ENCODE results near the gene SLC22A25.

The SLC22A25 gene

GRCh38 chr11:63243533-63243932, at the start of gene SLC22A25:
Gene SLC22A25, minus strand, starts transcription at chr11:63243599. Its CDS starts 13,947 bp downstream, at chr11:63229652.
- H3K4me1 ChIP-seq (ENCODE audit: control insufficient read depth, insufficient read depth, low read length) = no peaks in the 10 kb centered on the region
- H3K4me3 ChIP-seq (ENCODE audit: low read length in 2 of 2) = no peak within 1 kb of the TSS
- no peak within 1 kb of the TSS for H3K9ac ChIP-seq (ENCODE audit: low read length in 2 of 2)
- H3K9me3 ChIP-seq (ENCODE audit: control insufficient read depth in 2 of 2, low read length in 2 of 2) = peaks cover 0 to 1% of the 10 kb centered on the region in 2 donors
- no peaks in the 10 kb centered on the region for H3K36me3 ChIP-seq (ENCODE audit: control insufficient read depth in 2 of 2, insufficient read depth in 2 of 2, low read length in 2 of 2)
- H3K27ac ChIP-seq (ENCODE audit: low read length) = no peak within 1 kb of the TSS
- H3K27me3 ChIP-seq (ENCODE audit: control insufficient read depth in 1 of 2, insufficient read depth in 2 of 2, low read length in 2 of 2) = no peaks in the 10 kb centered on the region

DNA sequence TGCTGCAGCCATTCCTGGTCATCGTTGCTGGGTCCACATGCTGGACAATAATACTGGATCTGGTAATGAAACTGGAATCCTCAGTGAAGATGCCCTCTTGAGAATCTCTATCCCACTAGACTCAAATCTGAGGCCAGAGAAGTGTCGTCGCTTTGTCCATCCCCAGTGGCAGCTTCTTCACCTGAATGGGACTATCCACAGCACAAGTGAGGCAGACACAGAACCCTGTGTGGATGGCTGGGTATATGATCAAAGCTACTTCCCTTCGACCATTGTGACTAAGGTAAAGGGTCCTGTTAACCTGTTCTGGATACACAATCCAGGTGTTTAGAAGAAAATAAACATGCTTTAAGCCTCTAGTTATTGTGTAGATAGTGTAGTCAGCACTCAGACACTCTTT, 46.9 kb upstream of the SLC22A25 start:
- H3K27ac ChIP-seq (ENCODE audit: low read length) = no peak overlapping the region
- no peak overlapping the region for H3K9ac ChIP-seq (ENCODE audit: low read length in 2 of 2)
- H3K9me3 ChIP-seq (ENCODE audit: control insufficient read depth in 2 of 2, low read length in 2 of 2) = peaks cover 0 to 2% of the 10 kb centered on the region in 2 donors
- H3K4me3 ChIP-seq (ENCODE audit: low read length in 2 of 2) = no peak overlapping the region
- no peaks in the 10 kb centered on the region for H3K4me1 ChIP-seq (ENCODE audit: control insufficient read depth, insufficient read depth, low read length)
- no peaks in the 10 kb centered on the region for H3K36me3 ChIP-seq (ENCODE audit: control insufficient read depth in 2 of 2, insufficient read depth in 2 of 2, low read length in 2 of 2)
- no peaks in the 10 kb centered on the region for H3K27me3 ChIP-seq (ENCODE audit: control insufficient read depth in 1 of 2, insufficient read depth in 2 of 2, low read length in 2 of 2)

- Histone ChIP-seq H3K27ac (ENCODE audit: low read length) (no peak overlapping the region), H3K4me1 (ENCODE audit: control insufficient read depth, insufficient read depth, low read length) (no peaks in the 10 kb centered on the region), H3K9ac (ENCODE audit: low read length in 2 of 2) (no peak overlapping the region), H3K36me3 (ENCODE audit: control insufficient read depth in 2 of 2, insufficient read depth in 2 of 2, low read length in 2 of 2) (no peaks in the 10 kb centered on the region), H3K27me3 (ENCODE audit: control insufficient read depth in 1 of 2, insufficient read depth in 2 of 2, low read length in 2 of 2) (no peaks in the 10 kb centered on the region), H3K4me3 (ENCODE audit: low read length in 2 of 2) (no peak overlapping the region), H3K9me3 (ENCODE audit: control insufficient read depth in 2 of 2, low read length in 2 of 2) (no peaks in the 10 kb centered on the region)
These were observed 46.3 kb upstream of the SLC22A25 start for GRCh38 chr11:63289658-63290057.

DNA sequence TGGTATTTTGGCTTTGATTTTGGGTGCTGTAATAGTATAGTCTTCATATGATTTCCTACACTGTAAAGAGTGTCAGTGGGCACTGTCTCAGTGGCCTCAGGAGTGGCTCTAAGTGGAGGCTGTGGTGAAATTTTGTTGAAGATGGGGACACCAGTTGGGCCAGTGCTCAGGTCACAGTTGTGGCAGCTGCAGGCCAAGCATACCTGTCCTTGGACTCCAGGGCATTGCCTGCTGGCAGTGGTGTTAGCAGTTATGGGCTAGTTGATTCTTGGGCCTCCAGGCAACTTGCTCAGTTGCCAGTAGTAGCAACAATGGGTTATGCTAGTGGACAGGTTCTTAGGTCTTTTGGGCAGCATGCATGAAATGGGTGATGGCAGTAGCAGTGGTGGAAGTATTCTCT, 39.2 kb upstream of the SLC22A25 start:
- peaks cover 3 to 7% of the 10 kb centered on the region in 2 donors for H3K27me3 ChIP-seq (ENCODE audit: control insufficient read depth in 1 of 2, insufficient read depth in 2 of 2, low read length in 2 of 2)

DNA sequence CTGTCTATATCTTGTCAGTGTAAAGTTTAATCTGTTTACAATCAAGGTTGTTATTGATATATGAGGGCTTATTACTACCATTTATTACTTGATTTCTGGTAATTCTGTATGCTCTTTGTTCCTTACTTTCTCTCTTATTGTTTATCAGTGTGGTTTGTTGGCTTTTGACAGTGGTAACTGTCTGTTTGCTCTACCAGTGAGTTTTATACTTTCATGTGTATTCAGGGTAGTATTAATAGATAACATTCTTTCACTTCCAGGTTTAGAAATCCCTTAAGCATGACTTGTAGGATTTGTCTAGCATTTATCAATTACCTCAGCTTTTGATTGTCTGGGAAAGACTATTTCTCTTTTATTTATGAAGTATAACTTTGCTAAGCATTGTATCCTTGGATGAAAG, 37.5 kb upstream of the SLC22A25 start:
- Histone ChIP-seq H3K4me1 (ENCODE audit: control insufficient read depth, insufficient read depth, low read length) (no peaks in the 10 kb centered on the region), H3K27me3 (ENCODE audit: control insufficient read depth in 1 of 2, insufficient read depth in 2 of 2, low read length in 2 of 2) (peaks cover 3 to 7% of the 10 kb centered on the region in 2 donors), H3K36me3 (ENCODE audit: control insufficient read depth in 2 of 2, insufficient read depth in 2 of 2, low read length in 2 of 2) (no peaks in the 10 kb centered on the region), H3K9ac (ENCODE audit: low read length in 2 of 2) (no peak overlapping the region), H3K27ac (ENCODE audit: low read length) (no peak overlapping the region), H3K4me3 (ENCODE audit: low read length in 2 of 2) (no peak overlapping the region), H3K9me3 (ENCODE audit: control insufficient read depth in 2 of 2, low read length in 2 of 2) (peaks cover 0 to 2% of the 10 kb centered on the region in 2 donors)

More for the DNA sequence above, 39.2 kb upstream of the SLC22A25 start:
- no peaks in the 10 kb centered on the region for H3K4me1 ChIP-seq (ENCODE audit: control insufficient read depth, insufficient read depth, low read length)
- H3K4me3 ChIP-seq (ENCODE audit: low read length in 2 of 2) = no peak overlapping the region
- no peak overlapping the region for H3K27ac ChIP-seq (ENCODE audit: low read length)
- H3K9me3 ChIP-seq (ENCODE audit: control insufficient read depth in 2 of 2, low read length in 2 of 2) = peaks cover 0 to 2% of the 10 kb centered on the region in 2 donors
- no peaks in the 10 kb centered on the region for H3K36me3 ChIP-seq (ENCODE audit: control insufficient read depth in 2 of 2, insufficient read depth in 2 of 2, low read length in 2 of 2)
- no peak overlapping the region for H3K9ac ChIP-seq (ENCODE audit: low read length in 2 of 2)

- Histone ChIP-seq H3K27me3 (ENCODE audit: control insufficient read depth in 1 of 2, insufficient read depth in 2 of 2, low read length in 2 of 2) (no peaks in the 10 kb centered on the region), H3K27ac (ENCODE audit: low read length) (no peak overlapping the region), H3K4me3 (ENCODE audit: low read length in 2 of 2) (no peak overlapping the region)
These were observed 34.0 kb upstream of the SLC22A25 start for GRCh38 chr11:63277345-63277943.

GRCh38 chr11:63274776-63275175, 31.4 kb upstream of the SLC22A25 start:
- Histone ChIP-seq H3K27me3 (ENCODE audit: control insufficient read depth in 1 of 2, insufficient read depth in 2 of 2, low read length in 2 of 2) (no peaks in the 10 kb centered on the region), H3K9me3 (ENCODE audit: control insufficient read depth in 2 of 2, low read length in 2 of 2) (no peaks in the 10 kb centered on the region), H3K27ac (ENCODE audit: low read length) (no peak overlapping the region), H3K9ac (ENCODE audit: low read length in 2 of 2) (no peak overlapping the region), H3K36me3 (ENCODE audit: control insufficient read depth in 2 of 2, insufficient read depth in 2 of 2, low read length in 2 of 2) (no peaks in the 10 kb centered on the region), H3K4me1 (ENCODE audit: control insufficient read depth, insufficient read depth, low read length) (no peaks in the 10 kb centered on the region), H3K4me3 (ENCODE audit: low read length in 2 of 2) (no peak overlapping the region)

More at GRCh38 chr11:63277345-63277943, 34.0 kb upstream of the SLC22A25 start:
- Histone ChIP-seq H3K4me1 (ENCODE audit: control insufficient read depth, insufficient read depth, low read length) (no peaks in the 10 kb centered on the region), H3K9me3 (ENCODE audit: control insufficient read depth in 2 of 2, low read length in 2 of 2) (no peaks in the 10 kb centered on the region), H3K9ac (ENCODE audit: low read length in 2 of 2) (no peak overlapping the region), H3K36me3 (ENCODE audit: control insufficient read depth in 2 of 2, insufficient read depth in 2 of 2, low read length in 2 of 2) (no peaks in the 10 kb centered on the region)

GRCh38 chr11:63273685-63274084, 30.3 kb upstream of the SLC22A25 start:
- Histone ChIP-seq H3K4me1 (ENCODE audit: control insufficient read depth, insufficient read depth, low read length) (no peaks in the 10 kb centered on the region), H3K36me3 (ENCODE audit: control insufficient read depth in 2 of 2, insufficient read depth in 2 of 2, low read length in 2 of 2) (no peaks in the 10 kb centered on the region), H3K9ac (ENCODE audit: low read length in 2 of 2) (no peak overlapping the region), H3K27ac (ENCODE audit: low read length) (no peak overlapping the region), H3K9me3 (ENCODE audit: control insufficient read depth in 2 of 2, low read length in 2 of 2) (no peaks in the 10 kb centered on the region), H3K27me3 (ENCODE audit: control insufficient read depth in 1 of 2, insufficient read depth in 2 of 2, low read length in 2 of 2) (no peaks in the 10 kb centered on the region), H3K4me3 (ENCODE audit: low read length in 2 of 2) (no peak overlapping the region)

DNA sequence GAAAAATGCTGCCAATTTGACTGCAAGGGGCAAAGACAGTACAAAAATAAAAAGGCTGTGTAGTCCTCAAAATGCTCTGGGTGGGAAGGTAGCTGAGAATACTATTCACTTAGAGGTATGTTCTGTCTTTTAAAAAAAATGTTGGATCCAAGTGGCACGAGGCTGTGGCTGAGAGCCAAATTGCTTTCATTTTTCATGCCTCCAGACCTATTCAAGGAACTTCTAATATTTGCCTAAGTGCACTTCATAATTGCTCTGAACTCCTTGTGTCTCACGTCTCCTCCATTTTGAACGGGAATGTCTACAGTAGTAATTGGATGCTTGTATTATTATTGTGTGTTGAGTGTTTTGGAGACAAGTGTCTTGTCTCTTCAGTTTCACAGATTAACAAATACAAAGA, 19.1 kb upstream of the SLC22A25 start:
- Histone ChIP-seq H3K27ac (ENCODE audit: low read length) (no peak overlapping the region), H3K9me3 (ENCODE audit: control insufficient read depth in 2 of 2, low read length in 2 of 2) (no peaks in the 10 kb centered on the region), H3K4me1 (ENCODE audit: control insufficient read depth, insufficient read depth, low read length) (no peaks in the 10 kb centered on the region)

GRCh38 chr11:63251312-63251711, 7.9 kb upstream of the SLC22A25 start:
- Histone ChIP-seq H3K36me3 (ENCODE audit: control insufficient read depth in 2 of 2, insufficient read depth in 2 of 2, low read length in 2 of 2) (no peaks in the 10 kb centered on the region), H3K4me3 (ENCODE audit: low read length in 2 of 2) (no peak overlapping the region), H3K27me3 (ENCODE audit: control insufficient read depth in 1 of 2, insufficient read depth in 2 of 2, low read length in 2 of 2) (no peaks in the 10 kb centered on the region), H3K9ac (ENCODE audit: low read length in 2 of 2) (no peak overlapping the region), H3K27ac (ENCODE audit: low read length) (no peak overlapping the region), H3K4me1 (ENCODE audit: control insufficient read depth, insufficient read depth, low read length) (no peaks in the 10 kb centered on the region), H3K9me3 (ENCODE audit: control insufficient read depth in 2 of 2, low read length in 2 of 2) (no peaks in the 10 kb centered on the region)

More for the DNA sequence above, 19.1 kb upstream of the SLC22A25 start:
- Histone ChIP-seq H3K9ac (ENCODE audit: low read length in 2 of 2) (no peak overlapping the region), H3K4me3 (ENCODE audit: low read length in 2 of 2) (no peak overlapping the region), H3K27me3 (ENCODE audit: control insufficient read depth in 1 of 2, insufficient read depth in 2 of 2, low read length in 2 of 2) (no peaks in the 10 kb centered on the region), H3K36me3 (ENCODE audit: control insufficient read depth in 2 of 2, insufficient read depth in 2 of 2, low read length in 2 of 2) (no peaks in the 10 kb centered on the region)

DNA sequence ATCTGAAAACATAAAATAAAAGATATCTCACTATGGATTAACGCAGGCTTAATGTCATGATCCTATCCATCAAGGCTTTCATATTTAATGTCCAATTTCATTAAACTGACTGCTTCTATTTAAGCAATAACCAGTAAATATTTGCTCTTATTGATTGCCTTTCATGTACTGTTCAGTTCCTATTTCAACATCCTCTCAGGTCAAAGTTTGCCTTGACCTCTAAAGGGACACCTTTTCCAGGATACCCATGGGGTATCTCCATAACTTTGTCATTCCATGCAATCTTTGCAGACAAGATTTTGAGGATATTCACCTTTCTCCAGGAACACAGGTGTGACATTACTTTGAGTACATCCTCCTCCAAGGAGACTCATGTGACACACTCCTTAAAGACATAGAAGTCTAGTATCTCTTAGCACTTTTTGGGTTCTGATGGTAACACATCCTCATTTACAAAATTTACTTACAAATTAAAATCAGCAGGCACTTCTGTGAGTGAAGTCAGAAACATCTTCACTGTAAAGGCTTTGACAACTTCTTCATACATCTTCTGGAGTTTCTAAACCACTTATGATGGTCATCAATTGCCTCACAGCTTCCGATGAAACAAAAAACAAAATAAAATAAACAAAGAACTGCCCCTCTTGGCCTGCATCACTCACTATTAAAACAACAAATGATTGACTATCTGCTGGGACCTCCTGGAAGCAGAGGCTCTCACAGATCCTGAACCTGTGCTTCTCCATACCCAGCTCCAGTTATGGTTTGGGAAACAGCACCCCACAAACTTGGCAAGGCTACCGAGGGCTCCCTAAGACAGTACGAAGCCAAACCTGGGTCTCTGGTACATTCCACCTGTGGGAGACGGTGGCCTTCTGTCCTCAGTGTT, 7.0 kb upstream of the SLC22A25 start:
- Histone ChIP-seq H3K36me3 (ENCODE audit: control insufficient read depth in 2 of 2, insufficient read depth in 2 of 2, low read length in 2 of 2) (no peaks in the 10 kb centered on the region), H3K4me1 (ENCODE audit: control insufficient read depth, insufficient read depth, low read length) (no peaks in the 10 kb centered on the region), H3K27me3 (ENCODE audit: control insufficient read depth in 1 of 2, insufficient read depth in 2 of 2, low read length in 2 of 2) (no peaks in the 10 kb centered on the region), H3K4me3 (ENCODE audit: low read length in 2 of 2) (no peak overlapping the region), H3K9me3 (ENCODE audit: control insufficient read depth in 2 of 2, low read length in 2 of 2) (no peaks in the 10 kb centered on the region), H3K9ac (ENCODE audit: low read length in 2 of 2) (no peak overlapping the region), H3K27ac (ENCODE audit: low read length) (no peak overlapping the region)
